CD4-positive, alpha-beta T cell treated with Interferon alpha-2 for 1 hour (primary cell): Measurements from ENCODE around the gene GNPDA1.
A peak's percentile ranks its signal among the peaks of the same experiment; 100 is the strongest.

Experiments
- DNase-seq, 2 donors: peaks; one replicate each; pipeline ENCODE4 v3.0.0-alpha.2; 2020 to 2022

Gene GNPDA1

GRCh38 chr5:142020122-142020659 lies 7.4 kb upstream of the GNPDA1 start:
- no peak for DNase-seq

- DNase-seq, result no peak
Measured at GRCh38 chr5:142017832-142018427, 5.1 kb upstream of the GNPDA1 start.

DNA sequence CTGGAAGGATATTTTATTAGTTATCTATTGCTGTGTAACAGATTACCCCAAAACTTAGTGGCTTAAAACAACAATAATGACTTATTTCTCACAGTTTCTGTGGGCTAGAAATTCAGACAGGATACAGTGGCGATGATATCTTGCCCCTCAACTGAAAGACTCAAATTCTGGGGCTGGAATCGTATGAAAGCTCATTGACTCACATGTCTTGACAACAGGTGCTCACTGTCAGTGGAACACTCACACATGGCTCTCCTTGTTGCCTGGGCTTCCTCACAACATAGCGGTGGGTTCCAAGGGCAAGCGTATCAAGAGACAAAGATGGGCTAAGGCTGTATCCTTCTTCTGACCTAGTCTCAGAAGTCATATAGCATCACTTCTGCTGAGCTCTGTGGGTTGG lies 3.7 kb upstream of the GNPDA1 start:
- DNase-seq, result peak in 1 of 2 donors; percentile 33

GRCh38 chr5:142015781-142016533 lies 3.1 kb upstream of the GNPDA1 start:
- peak; percentile 20 to 60 for DNase-seq

DNA sequence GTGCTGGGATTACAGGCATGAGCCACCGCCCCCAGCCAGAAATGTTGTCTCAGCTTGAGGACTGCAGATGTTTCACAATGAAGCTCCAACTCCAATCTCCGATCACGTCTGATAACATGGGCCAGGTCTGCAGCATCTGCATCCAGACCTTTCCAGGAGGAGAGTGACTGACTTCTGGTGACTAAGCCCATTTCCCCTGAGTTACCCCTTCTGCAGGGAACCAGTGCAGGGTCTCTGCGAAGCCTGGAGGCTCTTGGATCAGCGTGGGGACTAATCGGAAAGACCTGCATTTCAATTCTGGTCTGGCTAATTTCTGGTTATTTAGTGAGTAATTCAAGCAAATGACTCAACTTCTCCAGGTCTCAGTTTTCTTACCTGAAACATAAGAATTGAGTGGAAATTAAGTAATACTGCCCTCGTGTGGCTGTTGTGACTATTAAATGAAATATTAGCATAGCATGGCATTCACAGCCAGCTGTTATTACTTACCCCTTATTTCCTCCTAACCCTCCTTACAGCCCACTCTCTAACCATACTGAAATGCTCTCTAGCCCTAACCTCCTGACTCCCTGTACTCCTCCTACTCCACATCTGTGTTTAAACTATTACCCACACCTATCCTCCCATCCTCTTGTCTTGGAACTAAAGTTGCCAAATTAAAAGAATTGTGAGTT lies 2.2 kb upstream of the GNPDA1 start:
- DNase-seq, result peak; percentile 24 to 80

DNA sequence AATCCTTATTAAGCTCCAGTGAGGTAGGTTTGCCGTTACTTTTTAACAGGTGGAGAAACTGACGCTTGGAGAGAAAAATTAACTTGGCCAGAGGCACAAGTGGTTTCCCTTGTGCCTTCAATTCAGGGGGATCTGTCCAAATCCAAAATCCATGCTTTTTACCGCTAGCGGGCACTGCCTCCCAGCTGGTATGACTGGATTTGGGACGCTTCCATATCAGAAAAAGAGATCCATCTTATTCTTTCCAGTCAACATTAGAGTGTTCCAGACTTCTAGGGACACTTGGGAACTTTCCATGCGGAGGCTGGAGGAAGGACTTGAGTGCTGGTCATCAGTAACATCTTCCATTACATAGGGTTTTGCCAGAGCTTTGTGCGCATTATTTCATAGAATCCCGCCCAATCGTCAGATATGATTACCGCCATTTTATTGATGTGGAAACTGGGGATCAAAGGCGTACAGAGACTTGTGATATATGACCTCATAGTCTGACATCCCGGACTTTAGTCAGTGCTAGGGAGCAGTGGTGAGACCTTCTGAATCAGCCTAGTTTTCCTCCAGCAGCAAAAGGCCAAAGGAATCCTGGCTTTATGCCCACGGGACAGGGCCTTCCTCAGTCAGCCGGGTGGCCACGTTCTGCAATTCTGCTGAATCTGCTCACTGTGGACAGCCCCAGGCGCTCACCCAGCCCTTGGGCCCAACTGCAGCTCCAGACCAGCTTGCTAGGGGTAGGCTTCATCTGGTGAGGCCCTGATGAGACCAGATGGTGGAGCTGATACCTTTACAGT lies 1.1 kb upstream of the GNPDA1 start:
- no peak for DNase-seq

- peak; percentile 31 to 56 for DNase-seq
Measured at GRCh38 chr5:142012186-142012785, 541 bp downstream of the GNPDA1 start.

DNA sequence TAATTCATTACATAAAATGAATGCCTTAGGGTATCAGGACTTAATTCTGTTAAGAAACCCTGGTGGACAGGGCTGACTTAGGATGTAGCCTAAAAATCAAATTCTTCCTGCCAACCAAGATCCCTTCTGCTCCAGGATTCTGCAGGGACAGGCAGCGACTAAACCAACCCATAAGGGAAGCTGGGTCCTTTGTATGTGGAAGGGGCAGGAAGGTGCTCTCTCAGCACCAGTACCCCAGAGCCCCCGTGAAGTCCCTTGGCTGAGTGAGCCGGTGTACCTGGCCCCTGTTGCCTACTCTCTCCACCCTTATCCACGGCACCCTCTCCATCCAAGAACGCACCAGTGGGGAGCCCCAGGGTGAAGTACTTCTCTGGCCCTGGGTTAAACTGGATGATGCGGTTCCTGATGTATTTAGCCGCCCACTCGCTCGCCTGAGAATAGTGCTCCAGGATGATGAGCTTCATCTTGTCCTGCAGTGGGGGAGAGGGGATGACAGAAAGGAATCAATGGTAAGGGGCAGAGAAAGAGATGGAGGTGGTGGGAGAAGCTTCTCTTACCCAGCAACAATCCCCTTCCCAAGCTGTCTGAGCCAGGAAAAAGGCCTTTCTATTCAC lies 1.1 kb downstream of the GNPDA1 start:
- no peak for DNase-seq

- no peak for DNase-seq
Measured at GRCh38 chr5:142009886-142010285, 2.9 kb downstream of the GNPDA1 start.

GRCh38 chr5:142008813-142009212 lies 4.0 kb downstream of the GNPDA1 start:
- no peak for DNase-seq

DNA sequence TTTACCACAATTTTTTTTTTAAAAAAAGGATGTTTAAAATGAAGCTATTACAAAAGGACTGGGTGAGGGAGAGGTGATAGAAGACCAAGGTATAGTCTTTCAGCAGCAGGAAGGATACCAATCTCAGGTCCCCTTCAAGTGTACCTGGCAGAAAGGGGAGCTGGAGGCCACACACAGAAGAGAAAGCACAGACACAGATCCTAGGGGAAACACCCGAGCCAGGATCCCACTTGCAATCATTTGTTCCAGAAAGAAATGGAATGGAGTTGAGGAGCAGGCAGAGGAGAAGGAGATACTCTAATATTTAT lies 5.6 kb downstream of the GNPDA1 start:
- no peak for DNase-seq

- peak; percentile 39 to 48 for DNase-seq
Measured at GRCh38 chr5:142006363-142007236, 6.2 kb downstream of the GNPDA1 start.

DNA sequence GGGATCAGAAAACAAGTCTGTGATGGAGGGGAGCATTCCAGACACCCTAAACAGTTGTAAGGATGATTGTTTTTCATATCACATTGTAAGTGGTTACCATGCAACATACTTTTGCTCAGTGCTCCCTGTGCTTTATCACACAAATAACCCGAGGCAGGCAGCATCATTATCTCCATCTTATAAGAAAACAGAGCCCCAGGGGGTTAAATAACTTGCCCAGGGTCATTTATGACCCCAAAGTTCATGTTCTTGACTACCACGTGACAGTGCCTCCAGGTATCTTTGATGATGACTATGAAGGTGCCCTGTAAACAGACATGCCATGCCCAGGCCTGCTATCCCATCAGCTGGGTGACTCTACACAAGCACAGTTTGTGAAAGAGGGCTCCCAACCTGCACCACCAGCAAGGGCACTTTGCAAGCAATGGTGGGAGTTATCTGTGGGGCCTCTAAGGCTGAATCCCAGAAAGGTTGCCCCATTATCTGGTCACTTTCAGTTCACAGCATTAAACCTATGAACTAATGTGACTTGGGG lies 9.5 kb downstream of the GNPDA1 start:
- DNase-seq, result no peak

DNA sequence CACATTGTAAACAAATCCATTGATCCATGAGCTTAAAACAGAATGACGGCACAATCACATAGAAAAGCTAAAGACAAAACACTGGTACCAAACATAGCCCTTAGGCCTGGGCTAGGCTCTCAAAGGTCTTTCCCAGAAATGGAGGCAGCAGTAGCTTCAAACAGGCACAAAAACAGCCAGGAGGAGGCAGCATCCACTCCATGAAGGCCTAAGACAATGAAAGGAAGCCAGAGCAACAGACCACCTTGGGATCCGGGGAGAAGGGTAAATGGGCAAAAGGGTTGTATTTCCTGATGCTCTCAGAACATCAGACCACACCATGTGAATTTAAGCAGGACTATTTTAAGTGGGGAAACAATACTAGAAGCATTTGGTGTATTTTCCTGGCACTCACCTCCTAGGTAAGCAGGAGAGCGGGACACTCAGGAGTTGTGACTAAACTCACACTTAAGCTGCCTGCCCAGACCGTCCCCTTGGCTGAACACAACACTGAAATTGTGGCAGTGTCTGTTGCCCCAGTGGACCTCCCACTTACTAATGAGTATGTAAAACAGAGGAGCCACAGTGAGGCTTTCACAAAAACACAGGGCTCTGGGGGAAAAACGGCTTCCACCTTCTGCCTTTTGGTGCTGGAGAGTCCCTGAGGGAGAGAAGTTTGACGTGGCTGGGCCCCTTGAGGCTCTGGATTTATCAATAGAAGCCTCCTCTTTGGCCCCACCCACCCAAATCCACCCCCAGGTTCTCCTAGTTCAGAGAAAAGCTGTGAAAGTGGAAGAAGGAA lies 11.9 kb downstream of the GNPDA1 start:
- peak in 1 of 2 donors; percentile 35 for DNase-seq

DNA sequence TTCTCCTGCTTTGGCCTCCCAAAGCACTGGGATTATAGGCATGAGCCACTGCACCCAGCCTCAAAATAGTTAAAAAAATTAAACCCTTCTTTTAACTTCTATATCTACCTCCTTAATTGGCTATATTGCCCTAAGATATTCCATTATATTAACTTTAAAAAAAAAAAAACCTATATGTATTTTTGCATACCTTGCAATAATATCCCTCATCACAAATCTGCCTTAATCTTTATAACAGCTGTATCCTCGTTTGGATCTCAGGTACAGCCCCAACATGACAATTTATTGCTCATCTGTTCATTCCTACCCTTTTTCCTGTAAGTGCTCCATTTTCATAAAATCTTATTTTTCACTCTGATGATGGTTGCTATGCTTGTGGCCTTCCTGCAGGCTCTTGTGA lies 12.7 kb downstream of the GNPDA1 start:
- no peak for DNase-seq

- no peak for DNase-seq
Measured at GRCh38 chr5:141997358-141997960, 15.4 kb downstream of the GNPDA1 start.

DNA sequence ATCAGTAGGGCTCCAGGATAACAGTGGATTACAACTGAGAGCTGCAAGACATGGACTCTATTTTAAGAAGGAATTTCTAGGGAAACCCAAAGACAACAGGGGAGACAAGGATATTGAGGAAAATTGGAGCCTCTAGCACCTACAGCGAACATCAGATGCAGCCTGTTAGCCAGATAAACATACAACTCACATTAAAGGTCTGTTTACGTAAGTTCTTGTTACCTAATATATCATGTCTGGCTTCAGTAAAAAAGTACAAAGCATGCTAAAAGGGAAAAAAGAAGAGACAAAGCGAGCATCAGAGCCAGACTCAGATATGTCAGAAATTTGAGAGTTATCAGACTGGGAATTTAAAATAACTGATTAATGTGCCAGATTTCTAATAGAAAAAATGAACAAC lies 17.2 kb downstream of the GNPDA1 start:
- DNase-seq, result no peak

DNA sequence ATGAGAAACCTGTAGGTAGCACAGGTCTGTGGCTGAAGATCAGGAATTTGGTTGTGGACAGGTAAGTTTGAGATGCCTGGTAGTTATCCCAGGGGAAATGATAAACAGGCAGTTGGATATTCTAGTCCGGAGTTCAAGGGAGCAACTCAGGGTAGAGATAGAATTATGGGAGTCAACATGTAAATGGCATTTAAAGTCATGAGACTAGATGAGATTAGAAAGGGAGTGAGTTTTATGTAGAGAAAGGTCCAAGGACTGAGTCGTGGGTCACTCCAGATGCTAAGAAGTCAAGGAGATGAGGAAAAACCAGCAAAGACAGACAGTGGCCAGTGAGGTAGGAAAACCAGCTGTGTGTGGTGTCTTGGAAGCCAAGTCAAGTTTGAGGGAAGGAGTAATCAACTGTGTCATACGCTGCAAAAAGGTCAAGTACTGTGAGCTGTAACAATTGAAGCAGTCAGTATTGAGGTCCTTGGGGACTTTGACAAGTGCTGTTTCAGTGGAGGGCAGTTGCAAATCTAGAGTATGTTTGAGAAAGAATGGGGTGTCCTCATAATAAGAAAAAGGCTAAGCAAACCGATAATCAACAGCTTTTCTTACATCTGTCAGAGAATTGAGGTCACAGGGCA lies 18.2 kb downstream of the GNPDA1 start:
- DNase-seq, result no peak

DNA sequence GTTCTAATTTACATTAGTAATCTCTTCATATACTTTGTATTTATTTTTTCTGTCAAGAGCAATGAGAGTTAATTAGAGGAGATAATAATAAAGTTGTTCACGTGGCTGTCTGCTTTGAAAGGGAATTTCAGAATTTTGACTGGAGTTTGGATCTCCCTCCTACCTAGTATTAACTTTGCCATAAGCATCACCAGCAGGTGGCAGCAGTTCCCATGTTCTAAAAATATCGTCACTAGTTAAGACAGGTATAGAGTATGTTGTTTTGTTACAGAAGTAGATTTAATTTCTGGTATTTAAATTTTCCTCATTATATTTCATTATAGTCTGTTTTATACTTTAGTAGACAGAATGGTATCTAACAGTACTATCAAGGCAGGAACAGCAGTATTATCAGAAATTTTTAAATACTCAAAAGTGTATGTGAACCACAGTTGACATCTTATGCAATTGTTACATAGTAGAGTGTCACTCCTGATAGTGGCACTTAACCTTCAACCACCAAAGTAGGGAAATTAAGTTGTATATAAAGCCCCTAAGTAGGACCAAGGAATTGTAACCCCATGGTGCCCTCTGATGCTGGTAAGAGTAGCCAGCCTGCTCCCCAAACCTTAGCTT lies 20.4 kb downstream of the GNPDA1 start:
- peak; percentile 69 to 80 for DNase-seq
